Measurements from ENCODE around the gene KMT2D.

- TF ChIP-seq, protein P1, sequence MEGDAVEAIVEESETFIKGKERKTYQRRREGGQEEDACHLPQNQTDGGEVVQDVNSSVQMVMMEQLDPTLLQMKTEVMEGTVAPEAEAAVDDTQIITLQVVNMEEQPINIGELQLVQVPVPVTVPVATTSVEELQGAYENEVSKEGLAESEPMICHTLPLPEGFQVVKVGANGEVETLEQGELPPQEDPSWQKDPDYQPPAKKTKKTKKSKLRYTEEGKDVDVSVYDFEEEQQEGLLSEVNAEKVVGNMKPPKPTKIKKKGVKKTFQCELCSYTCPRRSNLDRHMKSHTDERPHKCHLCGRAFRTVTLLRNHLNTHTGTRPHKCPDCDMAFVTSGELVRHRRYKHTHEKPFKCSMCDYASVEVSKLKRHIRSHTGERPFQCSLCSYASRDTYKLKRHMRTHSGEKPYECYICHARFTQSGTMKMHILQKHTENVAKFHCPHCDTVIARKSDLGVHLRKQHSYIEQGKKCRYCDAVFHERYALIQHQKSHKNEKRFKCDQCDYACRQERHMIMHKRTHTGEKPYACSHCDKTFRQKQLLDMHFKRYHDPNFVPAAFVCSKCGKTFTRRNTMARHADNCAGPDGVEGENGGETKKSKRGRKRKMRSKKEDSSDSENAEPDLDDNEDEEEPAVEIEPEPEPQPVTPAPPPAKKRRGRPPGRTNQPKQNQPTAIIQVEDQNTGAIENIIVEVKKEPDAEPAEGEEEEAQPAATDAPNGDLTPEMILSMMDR (IDR thresholded peaks at IDR 0.05; ENCODE audit: low read depth, low read length), result no peak
- TF ChIP-seq POLR2A (IDR thresholded peaks at IDR 0.05; ENCODE audit: extremely low read depth, insufficient read length) (no peak), MAX (IDR thresholded peaks at IDR 0.05; ENCODE audit: low read depth, low read length) (no peak)
Measured at GRCh38 chr12:49109641-49110463, 49.3 kb upstream of the KMT2D start.
